Measurements from ENCODE around the gene WDR64. TPM values are rescaled to one million over a fixed set of nuclear protein-coding genes. Genes with fewer than 3 reads are reported as not detected.

Gene WDR64
- total RNA-seq, 1 experiment from 2014 or later, result not detected

GRCh38 chr1:241638099-241638682 is 13.9 kb upstream of the WDR64 start:
- no peak for TF ChIP-seq CTCF (IDR thresholded peaks at IDR 0.05; ENCODE audit: unreplicated experiment)
- no peaks in the 10 kb centered on the region for H3K27me3 Mint-ChIP-seq (ENCODE audit: insufficient read depth, unreplicated experiment)
- ChIA-PET CTCF (interaction anchor here (0.7 to 7.1 kb wide), 12 partner anchors 12 to 196 kb away, joined by 3 to 69 read pairs (median 4); partner anchors contain the start of gene KMO), POLR2A (interaction anchor here (0.6 to 4.4 kb wide), 41 partner anchors 8 to 209 kb away, joined by 3 to 50 read pairs (median 5); partner anchors contain the start of genes EXO1, FH and KMO)
- no TSS peak for BruUV-seq (replicated peaks)
- H3K9me3 Mint-ChIP-seq (ENCODE audit: unreplicated experiment), result peaks cover 8% of the 10 kb centered on the region
- H3K4me1 Mint-ChIP-seq (ENCODE audit: insufficient read depth, unreplicated experiment), result peaks cover 69% of the 10 kb centered on the region
- intact Hi-C loops (cut with micrococcal nuclease), result loop anchor here (2.0 kb wide), 1 partner anchor 111 kb away; no protein-coding TSS in a partner anchor
- H3K36me3 Mint-ChIP-seq (ENCODE audit: insufficient read depth, unreplicated experiment), result peaks cover 57% of the 10 kb centered on the region
- peak; percentile 31 for DNase-seq (ENCODE audit: unreplicated experiment)
- H3K4me3 Mint-ChIP-seq (ENCODE audit: unreplicated experiment), result peak overlapping the region; percentile 75
- H3K27ac Mint-ChIP-seq (ENCODE audit: low read depth, unreplicated experiment), result peak overlapping the region; percentile 100

- peak; percentile 55 for DNase-seq (ENCODE audit: unreplicated experiment)
- H3K36me3 Mint-ChIP-seq (ENCODE audit: insufficient read depth, unreplicated experiment), result peaks cover 48% of the 10 kb centered on the region
- H3K4me3 Mint-ChIP-seq (ENCODE audit: unreplicated experiment), result peak overlapping the region; percentile 75
- H3K9me3 Mint-ChIP-seq (ENCODE audit: unreplicated experiment), result peaks cover 8% of the 10 kb centered on the region
- peaks cover 66% of the 10 kb centered on the region for H3K4me1 Mint-ChIP-seq (ENCODE audit: insufficient read depth, unreplicated experiment)
- no peak for TF ChIP-seq CTCF (IDR thresholded peaks at IDR 0.05; ENCODE audit: unreplicated experiment)
- ChIA-PET CTCF (interaction anchor here (0.9 to 7.1 kb wide), 8 partner anchors 13 to 195 kb away, joined by 3 to 69 read pairs (median 5); no protein-coding TSS in a partner anchor), POLR2A (interaction anchor here (0.6 to 4.4 kb wide), 40 partner anchors 9 to 209 kb away, joined by 3 to 50 read pairs (median 5); partner anchors contain the start of genes EXO1, FH and KMO)
- intact Hi-C loops (cut with micrococcal nuclease), result loop anchor here (1.0 to 2.0 kb wide), 2 partner anchors 110 to 195 kb away; no protein-coding TSS in a partner anchor
- peak overlapping the region; percentile 100 for H3K27ac Mint-ChIP-seq (ENCODE audit: low read depth, unreplicated experiment)
- BruUV-seq (replicated peaks), result TSS peak; percentile 53
- no peaks in the 10 kb centered on the region for H3K27me3 Mint-ChIP-seq (ENCODE audit: insufficient read depth, unreplicated experiment)
Observed at GRCh38 chr1:241638909-241639622, 13.0 kb upstream of the WDR64 start.

GRCh38 chr1:241639623-241640148 is 12.4 kb upstream of the WDR64 start:
- H3K4me3 Mint-ChIP-seq (ENCODE audit: unreplicated experiment), result peak overlapping the region; percentile 75
- POLR2A ChIA-PET, result interaction anchor here (0.7 to 5.8 kb wide), 52 partner anchors 8 to 1616 kb away, joined by 3 to 151 read pairs (median 9); partner anchors contain the start of genes CEP170, EXO1, FH and KMO
- H3K36me3 Mint-ChIP-seq (ENCODE audit: insufficient read depth, unreplicated experiment), result peaks cover 42% of the 10 kb centered on the region
- TF ChIP-seq CTCF (IDR thresholded peaks at IDR 0.05; ENCODE audit: unreplicated experiment), result no peak
- intact Hi-C loops (cut with micrococcal nuclease), result loop anchor here (1.0 to 2.0 kb wide), 5 partner anchors 27 to 195 kb away; no protein-coding TSS in a partner anchor
- peaks cover 60% of the 10 kb centered on the region for H3K4me1 Mint-ChIP-seq (ENCODE audit: insufficient read depth, unreplicated experiment)
- peaks cover 8% of the 10 kb centered on the region for H3K9me3 Mint-ChIP-seq (ENCODE audit: unreplicated experiment)
- peak overlapping the region; percentile 100 for H3K27ac Mint-ChIP-seq (ENCODE audit: low read depth, unreplicated experiment)
- peak; percentile 63 for DNase-seq (ENCODE audit: unreplicated experiment)
- CTCF ChIA-PET, result interaction anchor here (1.0 to 7.1 kb wide), 7 partner anchors 13 to 195 kb away, joined by 3 to 69 read pairs (median 19); no protein-coding TSS in a partner anchor
- no peaks in the 10 kb centered on the region for H3K27me3 Mint-ChIP-seq (ENCODE audit: insufficient read depth, unreplicated experiment)
- no TSS peak for BruUV-seq (replicated peaks)
